Testis (tissue), 3 donors: ENCODE results near the gene SLC9A9. TPM values are rescaled to one million over a fixed set of nuclear protein-coding genes. Genes with fewer than 3 reads are reported as not detected.

Source experiments
- DNase-seq: peaks from one replicate; pipeline ENCODE4 v3.0.0-alpha.2; 2019
- H3K27ac ChIP-seq, 2 donors: fragments of 200-600 bp; sonication (generic); one replicate each; pipeline ENCODE4 v1.5.1; 2019
- H3K27me3 ChIP-seq: fragments of 200-600 bp; sonication (generic); one replicate; pipeline ENCODE4 v1.5.1; 2019
- H3K36me3 ChIP-seq: fragments of 200-600 bp; sonication (generic); one replicate; pipeline ENCODE4 v1.5.1; 2017; ENCODE audit warnings: low read depth; ENCODE audit errors: missing control alignments
- H3K4me1 ChIP-seq: fragments of 200-600 bp; sonication (generic); one replicate; pipeline ENCODE4 v1.5.1; 2019
- H3K4me3 ChIP-seq, 2 donors: fragments of 200-600 bp; sonication (generic); one replicate each; pipeline ENCODE4 v1.5.1; 2017 to 2019
- H3K9me3 ChIP-seq: fragments of 200-600 bp; sonication (generic); one replicate; pipeline ENCODE4 v1.5.1; 2017
- CTCF ChIP-seq, 3 experiments: fragments of 450-650 bp in 2 of 3; fragments of 200-600 bp in 1 of 3; sonication (generic) in 1 of 3; IDR thresholded peaks; one replicate each; pipeline ENCODE4 v1.5.1; 2016 to 2019; ENCODE audit warnings: antibody characterized with exemption in 3 of 3, mild to moderate bottlenecking in 2 of 3, moderate library complexity in 1 of 3
- POLR2A ChIP-seq: fragments of 450-650 bp; IDR thresholded peaks from one replicate; pipeline ENCODE4 v1.6.1; 2017; ENCODE audit warnings: antibody characterized with exemption, mild to moderate bottlenecking, moderate library complexity
- WGBS, 2 donors: methylation state at CpG; one replicate each; pipeline ENCODE4 v1.1.5; 2018; 5-methylcytosine and 5-hydroxymethylcytosine counted together
- intact Hi-C: fragments of 100-400 bp; cut with DNase I; formaldehyde crosslinking; loops from one replicate; pipeline ENCODE4 v1.15.1; 2023; ENCODE audit warnings: low total_unique reads
- polyA plus RNA-seq: library from polyadenylated mRNA; stranded (reverse); fragments of 350-450 nt; fragmentation: Illumina TruSeq; extraction: RNeasy Lipid Tissue Mini Kit (QIAGEN cat#74804); gene quantifications from one replicate; pipeline ENCODE4 v1.2.3, GENCODE V29; 2014; ENCODE audit warnings: low read depth, low replicate concordance; ENCODE audit not compliant: insufficient read depth
- total RNA-seq, 2 donors: library from RNA; depleted of rRNA; stranded (reverse); fragments of >200 nt; gene quantifications; one replicate each; pipeline ENCODE4 v1.2.3, GENCODE V29; 2016

The SLC9A9 gene
- total and polyA plus RNA-seq, 3 donors from 2014 or later: 2.7 to 6.6 (median 4.3) TPM

GRCh38 chr3:143824735-143825385, 23.4 kb downstream of the SLC9A9 start:
- no peak for TF ChIP-seq CTCF (IDR thresholded peaks at IDR 0.05)
- TF ChIP-seq POLR2A: no peak
- Histone ChIP-seq H3K9me3 (no peaks in the 10 kb centered on the region), H3K27me3 (no peaks in the 10 kb centered on the region), H3K36me3 (no peaks in the 10 kb centered on the region), H3K27ac (no peak overlapping the region), H3K4me1 (no peaks in the 10 kb centered on the region), H3K4me3 (no peak overlapping the region)
- intact Hi-C loops: no loop called here
- no peak for DNase-seq
- WGBS, 2 donors: 83 to 84% methylated on average over 3 of the region's 3 CpGs

- Histone ChIP-seq H3K27ac (no peak overlapping the region), H3K4me3 (no peak overlapping the region), H3K36me3 (no peaks in the 10 kb centered on the region), H3K4me1 (no peaks in the 10 kb centered on the region), H3K9me3 (no peaks in the 10 kb centered on the region), H3K27me3 (no peaks in the 10 kb centered on the region)
- TF ChIP-seq POLR2A (no peak), CTCF (IDR thresholded peaks at IDR 0.05) (no peak)
- 63 to 80% methylated on average over 1 of the region's 1 CpG for WGBS, 2 donors
- DNase-seq: no peak
- intact Hi-C loops: no loop called here
Observed at GRCh38 chr3:143822798-143823197, 25.5 kb downstream of the SLC9A9 start.

GRCh38 chr3:143822374-143822773, 25.9 kb downstream of the SLC9A9 start:
- intact Hi-C loops: no loop called here
- H3K4me1 ChIP-seq: no peaks in the 10 kb centered on the region
- no peak overlapping the region for H3K4me3 ChIP-seq
- no peak for TF ChIP-seq CTCF (IDR thresholded peaks at IDR 0.05)
- 59 to 69% methylated on average over 3 of the region's 3 CpGs for WGBS, 2 donors
- H3K36me3 ChIP-seq: no peaks in the 10 kb centered on the region
- H3K27ac ChIP-seq: no peak overlapping the region
- H3K9me3 ChIP-seq: no peaks in the 10 kb centered on the region
- no peaks in the 10 kb centered on the region for H3K27me3 ChIP-seq
- no peak for DNase-seq

GRCh38 chr3:143821862-143822261, 26.4 kb downstream of the SLC9A9 start:
- 65 to 71% methylated on average over 4 of the region's 4 CpGs for WGBS, 2 donors
- no peaks in the 10 kb centered on the region for H3K36me3 ChIP-seq
- intact Hi-C loops: no loop called here

More at GRCh38 chr3:143821862-143822261, 26.4 kb downstream of the SLC9A9 start:
- Histone ChIP-seq H3K27me3 (no peaks in the 10 kb centered on the region), H3K27ac (no peak overlapping the region), H3K4me3 (no peak overlapping the region), H3K9me3 (no peaks in the 10 kb centered on the region), H3K4me1 (no peaks in the 10 kb centered on the region)
- TF ChIP-seq POLR2A: no peak
- no peak for TF ChIP-seq CTCF (IDR thresholded peaks at IDR 0.05)
- no peak for DNase-seq
